ENCODE results near the gene CYP4A22.
"Not testable (repeated sequence)": the region's sequence is repeated elsewhere in the genome, so short reads cannot be mapped to it uniquely, and the experiment has no call there.

The CYP4A22 gene
- total RNA-seq: 0 reads per million in 3 experiments

DNA sequence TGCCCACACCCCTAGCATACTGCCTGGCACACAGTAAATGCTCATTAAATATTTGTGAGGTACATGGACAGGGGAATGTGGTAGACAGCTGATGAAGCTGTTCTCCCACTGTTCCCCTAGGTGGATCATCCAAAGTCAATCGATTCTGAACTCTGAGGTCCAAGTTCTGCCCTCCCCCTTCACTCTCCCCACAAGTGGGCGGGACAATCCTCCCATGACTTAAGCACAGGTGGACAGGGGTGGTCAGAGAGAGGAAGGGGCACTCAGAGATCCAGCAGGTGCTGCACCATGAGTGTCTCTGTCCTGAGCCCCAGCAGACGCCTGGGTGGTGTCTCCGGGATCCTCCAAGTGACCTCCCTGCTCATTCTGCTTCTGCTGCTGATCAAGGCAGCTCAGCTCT is at the start of gene CYP4A22:
CYP4A22 (plus strand) TSS at position 244 of the 400 bp plus-strand sequence; CDS start at position 289, 45 bp downstream.
- DNase-seq: no peak

- DNase-seq: not testable (repeated sequence)
Measured at GRCh38 chr1:47089356-47089755, 47.9 kb upstream of the CYP4A22 start.

GRCh38 chr1:47091476-47091875 is 45.8 kb upstream of the CYP4A22 start:
- not testable (repeated sequence) for DNase-seq

DNA sequence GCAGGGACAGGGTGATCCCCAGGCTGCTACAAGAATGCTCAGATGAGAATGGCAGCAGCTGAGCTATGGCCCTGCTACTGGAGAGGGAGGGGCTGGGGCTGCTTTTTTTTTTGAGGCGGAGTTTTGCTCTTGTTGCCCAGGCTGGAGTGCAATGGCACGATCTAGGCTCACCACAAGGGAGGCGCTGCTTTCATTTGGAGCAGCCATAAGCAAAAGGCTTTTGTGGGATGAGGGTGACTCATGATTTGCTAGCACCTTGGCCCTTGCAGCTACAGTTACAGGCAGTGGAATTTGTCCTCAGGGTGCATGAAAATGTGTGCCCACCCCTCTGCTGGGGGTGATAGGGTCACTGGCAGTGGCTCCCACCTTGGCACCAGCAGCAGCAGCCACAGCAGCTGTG is 32.4 kb upstream of the CYP4A22 start:
- no peak for DNase-seq

- no peak for DNase-seq
Measured at GRCh38 chr1:47106792-47107191, 30.4 kb upstream of the CYP4A22 start.

GRCh38 chr1:47107851-47108574 is 29.2 kb upstream of the CYP4A22 start:
- not testable (repeated sequence) for DNase-seq

DNA sequence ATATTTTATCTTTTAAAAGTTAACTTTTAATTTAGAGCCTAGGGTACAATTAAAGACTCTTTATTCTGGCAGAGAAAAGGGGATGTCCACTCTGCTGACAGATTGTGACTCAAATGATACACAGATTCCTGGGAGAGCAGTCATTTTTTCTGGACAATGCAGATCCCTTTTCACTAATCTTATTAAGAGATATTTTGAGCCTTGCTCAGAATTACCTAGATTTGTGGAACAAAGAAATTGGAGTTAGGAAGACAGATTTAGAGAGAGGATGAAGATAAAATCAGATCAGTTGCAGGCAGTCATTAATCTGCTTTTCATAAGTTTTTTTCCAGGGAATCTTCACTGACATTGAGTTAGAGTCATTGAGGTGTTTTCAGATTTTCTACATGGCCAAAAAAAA is 27.8 kb upstream of the CYP4A22 start:
- not testable (repeated sequence) for DNase-seq

DNA sequence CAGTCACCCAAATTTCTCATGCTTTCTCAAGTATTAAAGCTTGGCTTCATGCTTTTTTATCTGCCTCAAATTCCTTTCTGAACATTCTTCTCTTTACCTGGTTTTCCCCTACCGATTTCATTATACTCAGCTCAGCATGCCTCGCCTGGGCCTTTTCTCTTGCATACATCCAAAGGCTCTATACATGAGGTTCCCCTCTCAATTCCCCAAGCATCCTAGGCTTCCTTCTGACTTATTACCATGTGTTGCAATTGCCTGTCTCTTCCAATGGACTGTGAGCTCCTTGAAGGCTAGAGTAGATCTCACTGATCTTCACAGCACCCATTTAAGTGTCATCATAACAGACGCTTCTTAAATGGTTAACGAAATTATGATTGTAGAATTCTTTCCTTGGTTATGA is 24.1 kb upstream of the CYP4A22 start:
- no peak for DNase-seq

GRCh38 chr1:47121039-47121438 is 16.2 kb upstream of the CYP4A22 start:
- DNase-seq: not testable (repeated sequence)

GRCh38 chr1:47124834-47125233 is 12.4 kb upstream of the CYP4A22 start:
- not testable (repeated sequence) for DNase-seq

DNA sequence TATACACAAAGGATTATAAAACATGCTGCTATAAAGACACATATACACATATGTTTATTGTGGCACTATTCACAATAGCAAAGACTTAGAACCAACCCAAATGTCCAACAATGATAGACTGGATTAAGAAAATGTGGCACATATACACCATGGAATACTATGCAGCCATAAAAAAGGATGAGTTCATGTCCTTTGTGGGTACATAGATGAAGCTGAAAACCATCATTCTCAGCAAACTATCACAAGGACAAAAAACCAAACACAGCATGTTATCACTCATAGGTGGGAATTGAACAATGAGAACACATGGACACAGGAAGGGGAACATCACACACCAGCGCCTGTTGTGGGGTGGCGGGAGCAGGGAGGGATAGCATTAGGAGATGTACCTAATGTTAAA is 10.2 kb upstream of the CYP4A22 start:
- not testable (repeated sequence) for DNase-seq

- no peak for DNase-seq
Measured at GRCh38 chr1:47128221-47128620, 9.0 kb upstream of the CYP4A22 start.

DNA sequence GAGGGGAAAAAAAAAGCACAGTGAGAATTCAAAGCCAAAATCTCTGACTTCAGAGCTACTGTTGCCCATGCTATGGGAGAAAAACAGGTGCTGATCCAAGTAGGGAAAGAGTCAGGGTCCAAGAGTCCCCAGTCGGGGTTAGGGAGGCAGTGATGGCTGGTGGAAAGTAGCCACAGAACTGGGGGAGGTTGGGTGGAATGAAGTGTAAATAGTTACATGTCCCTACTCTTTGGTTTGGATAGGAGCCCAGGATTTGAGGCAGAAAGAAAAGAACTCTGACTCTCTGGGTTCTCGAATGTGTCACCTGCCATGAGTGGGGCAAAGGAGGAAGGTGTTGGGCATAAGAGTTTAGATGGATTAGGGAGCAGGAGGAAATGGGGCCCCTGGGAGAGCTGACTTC is 8.4 kb upstream of the CYP4A22 start:
- not testable (repeated sequence) for DNase-seq

GRCh38 chr1:47129489-47130230 is 7.6 kb upstream of the CYP4A22 start:
- not testable (repeated sequence) for DNase-seq

DNA sequence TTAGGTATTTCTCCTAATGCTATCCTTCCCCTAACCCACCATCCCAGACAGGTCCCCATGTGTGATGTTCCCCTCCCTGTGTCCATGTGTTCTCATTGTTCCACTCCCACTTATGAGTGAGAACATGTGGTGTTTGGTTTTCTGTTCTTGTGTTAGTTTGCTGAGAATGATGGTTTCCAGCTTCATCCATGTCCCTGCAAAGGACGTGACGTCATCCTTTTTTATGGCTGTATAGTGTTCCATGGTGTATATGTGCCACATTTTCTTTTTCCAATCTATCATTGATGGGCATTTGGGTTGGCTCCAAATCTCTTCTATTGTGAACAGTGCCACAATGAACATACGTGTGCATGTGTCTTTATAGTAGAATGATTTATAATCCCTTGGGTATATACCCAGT is 4.6 kb upstream of the CYP4A22 start:
- not testable (repeated sequence) for DNase-seq

- no peak for DNase-seq
Measured at GRCh38 chr1:47137925-47138615, 829 bp downstream of the CYP4A22 start.

DNA sequence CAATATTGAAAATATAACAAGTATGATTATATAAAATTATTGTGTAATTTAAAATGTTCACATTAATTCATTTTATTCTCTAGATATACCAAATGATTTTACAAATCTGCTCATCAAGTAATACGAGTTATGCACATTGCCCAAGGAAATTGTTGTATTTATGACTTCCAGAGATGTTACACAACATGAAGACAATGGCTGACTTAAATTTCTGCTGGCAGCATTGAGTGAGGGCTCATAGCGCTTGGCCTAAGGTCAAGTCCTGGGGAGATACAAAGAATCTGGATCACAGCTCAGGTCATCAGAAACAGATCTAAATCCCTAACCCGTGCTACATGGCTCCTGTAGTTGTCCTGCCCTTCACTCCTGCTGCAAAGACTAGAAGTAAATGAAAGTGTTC is 3.1 kb downstream of the CYP4A22 start:
- DNase-seq: not testable (repeated sequence)

DNA sequence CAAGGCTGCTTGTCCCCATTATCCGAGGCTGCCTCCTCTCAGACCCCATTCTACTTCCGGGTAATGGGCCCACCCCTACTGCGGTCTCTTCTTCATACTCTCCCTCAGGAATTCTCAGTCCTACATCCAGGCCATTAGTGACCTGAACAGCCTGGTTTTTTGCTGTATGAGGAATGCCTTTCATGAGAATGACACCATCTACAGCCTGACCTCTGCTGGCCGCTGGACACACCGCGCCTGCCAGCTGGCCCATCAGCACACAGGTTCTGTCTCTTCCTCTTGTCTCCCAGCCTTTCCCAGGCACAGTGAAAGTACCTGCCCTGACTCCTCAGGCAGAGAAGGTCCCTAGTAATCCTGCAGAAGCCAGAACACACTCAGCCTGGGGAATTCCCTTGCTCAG is 6.4 kb downstream of the CYP4A22 start:
- DNase-seq: not testable (repeated sequence)

- not testable (repeated sequence) for DNase-seq
Measured at GRCh38 chr1:47146495-47146894, 9.3 kb downstream of the CYP4A22 start.

DNA sequence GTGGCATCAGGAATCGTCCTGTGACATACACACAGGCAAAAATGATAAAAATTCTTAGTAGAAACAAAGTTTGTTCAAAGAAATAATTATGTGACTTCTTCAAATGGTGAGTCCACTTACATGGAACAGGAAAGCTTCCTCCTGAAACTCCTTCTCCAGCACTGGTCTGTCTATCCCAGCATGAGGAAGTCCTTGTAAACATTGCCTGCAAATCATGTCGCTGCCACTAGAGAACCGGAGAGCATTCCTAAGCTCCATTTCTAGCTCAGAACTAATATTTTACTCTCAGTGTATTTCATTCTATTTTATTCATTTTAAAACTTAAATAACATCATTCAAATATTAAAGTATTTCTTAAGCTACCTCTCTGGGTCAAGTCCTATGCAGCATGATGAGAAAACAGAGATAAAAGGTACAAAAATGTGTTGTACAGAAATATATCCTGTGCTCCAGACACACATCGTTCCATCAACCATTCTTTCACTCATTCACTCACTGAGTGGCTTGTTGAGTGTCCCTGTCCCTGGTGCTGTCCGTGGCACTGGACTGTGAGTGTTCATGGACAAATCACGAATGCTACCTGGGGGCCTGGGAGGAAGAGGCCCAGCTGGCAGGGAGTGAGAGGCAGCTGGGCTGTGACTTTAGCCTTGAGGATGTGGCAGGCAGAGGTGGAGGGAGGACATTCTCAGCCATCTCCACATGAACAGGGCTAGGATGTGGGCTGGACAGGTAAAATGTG is 10.0 kb downstream of the CYP4A22 start:
- DNase-seq: no peak

GRCh38 chr1:47149162-47149561 is 11.9 kb downstream of the CYP4A22 start:
- DNase-seq: not testable (repeated sequence)

GRCh38 chr1:47156457-47156856 is 19.2 kb downstream of the CYP4A22 start:
- not testable (repeated sequence) for DNase-seq

- DNase-seq: not testable (repeated sequence)
Measured at GRCh38 chr1:47157957-47158356, 20.7 kb downstream of the CYP4A22 start.

Measured in central memory CD4-positive, alpha-beta T cell (primary cell).